ENCODE data around the gene FATE1.

DNA sequence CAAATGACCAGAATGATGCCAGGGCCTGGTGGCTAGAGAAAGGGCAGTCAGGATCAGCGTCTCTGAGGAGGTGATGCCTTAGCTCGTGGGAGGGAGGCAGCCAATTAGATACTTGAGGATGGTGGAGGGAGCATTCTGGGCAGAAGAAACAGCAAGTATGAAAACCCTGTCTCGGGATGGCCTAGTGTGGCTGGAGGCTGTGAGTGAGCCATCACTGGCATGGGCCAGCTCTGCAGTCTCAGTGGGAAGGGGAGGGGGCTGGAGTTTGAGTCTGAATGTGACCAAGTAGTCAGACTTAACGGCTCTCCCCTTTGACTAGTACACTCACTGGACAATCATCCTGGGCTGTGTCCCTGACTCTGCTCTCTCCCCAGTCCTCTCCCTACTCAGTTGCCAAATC lies 25.8 kb downstream of the FATE1 start:
- TF ChIP-seq, protein P1, sequence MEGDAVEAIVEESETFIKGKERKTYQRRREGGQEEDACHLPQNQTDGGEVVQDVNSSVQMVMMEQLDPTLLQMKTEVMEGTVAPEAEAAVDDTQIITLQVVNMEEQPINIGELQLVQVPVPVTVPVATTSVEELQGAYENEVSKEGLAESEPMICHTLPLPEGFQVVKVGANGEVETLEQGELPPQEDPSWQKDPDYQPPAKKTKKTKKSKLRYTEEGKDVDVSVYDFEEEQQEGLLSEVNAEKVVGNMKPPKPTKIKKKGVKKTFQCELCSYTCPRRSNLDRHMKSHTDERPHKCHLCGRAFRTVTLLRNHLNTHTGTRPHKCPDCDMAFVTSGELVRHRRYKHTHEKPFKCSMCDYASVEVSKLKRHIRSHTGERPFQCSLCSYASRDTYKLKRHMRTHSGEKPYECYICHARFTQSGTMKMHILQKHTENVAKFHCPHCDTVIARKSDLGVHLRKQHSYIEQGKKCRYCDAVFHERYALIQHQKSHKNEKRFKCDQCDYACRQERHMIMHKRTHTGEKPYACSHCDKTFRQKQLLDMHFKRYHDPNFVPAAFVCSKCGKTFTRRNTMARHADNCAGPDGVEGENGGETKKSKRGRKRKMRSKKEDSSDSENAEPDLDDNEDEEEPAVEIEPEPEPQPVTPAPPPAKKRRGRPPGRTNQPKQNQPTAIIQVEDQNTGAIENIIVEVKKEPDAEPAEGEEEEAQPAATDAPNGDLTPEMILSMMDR (IDR thresholded peaks at IDR 0.05; ENCODE audit: insufficient read depth, low read length) = no peak
- TF ChIP-seq, protein P2, sequence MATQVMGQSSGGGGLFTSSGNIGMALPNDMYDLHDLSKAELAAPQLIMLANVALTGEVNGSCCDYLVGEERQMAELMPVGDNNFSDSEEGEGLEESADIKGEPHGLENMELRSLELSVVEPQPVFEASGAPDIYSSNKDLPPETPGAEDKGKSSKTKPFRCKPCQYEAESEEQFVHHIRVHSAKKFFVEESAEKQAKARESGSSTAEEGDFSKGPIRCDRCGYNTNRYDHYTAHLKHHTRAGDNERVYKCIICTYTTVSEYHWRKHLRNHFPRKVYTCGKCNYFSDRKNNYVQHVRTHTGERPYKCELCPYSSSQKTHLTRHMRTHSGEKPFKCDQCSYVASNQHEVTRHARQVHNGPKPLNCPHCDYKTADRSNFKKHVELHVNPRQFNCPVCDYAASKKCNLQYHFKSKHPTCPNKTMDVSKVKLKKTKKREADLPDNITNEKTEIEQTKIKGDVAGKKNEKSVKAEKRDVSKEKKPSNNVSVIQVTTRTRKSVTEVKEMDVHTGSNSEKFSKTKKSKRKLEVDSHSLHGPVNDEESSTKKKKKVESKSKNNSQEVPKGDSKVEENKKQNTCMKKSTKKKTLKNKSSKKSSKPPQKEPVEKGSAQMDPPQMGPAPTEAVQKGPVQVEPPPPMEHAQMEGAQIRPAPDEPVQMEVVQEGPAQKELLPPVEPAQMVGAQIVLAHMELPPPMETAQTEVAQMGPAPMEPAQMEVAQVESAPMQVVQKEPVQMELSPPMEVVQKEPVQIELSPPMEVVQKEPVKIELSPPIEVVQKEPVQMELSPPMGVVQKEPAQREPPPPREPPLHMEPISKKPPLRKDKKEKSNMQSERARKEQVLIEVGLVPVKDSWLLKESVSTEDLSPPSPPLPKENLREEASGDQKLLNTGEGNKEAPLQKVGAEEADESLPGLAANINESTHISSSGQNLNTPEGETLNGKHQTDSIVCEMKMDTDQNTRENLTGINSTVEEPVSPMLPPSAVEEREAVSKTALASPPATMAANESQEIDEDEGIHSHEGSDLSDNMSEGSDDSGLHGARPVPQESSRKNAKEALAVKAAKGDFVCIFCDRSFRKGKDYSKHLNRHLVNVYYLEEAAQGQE (IDR thresholded peaks at IDR 0.05; ENCODE audit: insufficient replicate concordance, low read depth) = no peak
- no peak for TF ChIP-seq POLR2AphosphoS5 (IDR thresholded peaks at IDR 0.05; ENCODE audit: low read depth)
